Suprapubic skin (tissue), 4 donors: Measurements from ENCODE around the gene PIGQ.

Experiments used
- CTCF ChIP-seq, 2 donors: fragments of 200-600 bp in 1 of 2; fragments of 450-650 bp in 1 of 2; sonication (generic) in 1 of 2; IDR thresholded peaks; one replicate each; pipeline ENCODE4 v1.5.1; 2016 to 2019; ENCODE audit warnings: antibody characterized with exemption in 2 of 2, mild to moderate bottlenecking in 1 of 2, moderate library complexity in 1 of 2
- EP300 ChIP-seq: sonication (generic); formaldehyde crosslinking; IDR thresholded peaks from one replicate; pipeline ENCODE4 v1.6.1; 2017; ENCODE audit warnings: antibody characterized with exemption
- POLR2A ChIP-seq, 2 donors: fragments of 450-650 bp; IDR thresholded peaks; one replicate each; pipeline ENCODE4 v1.6.1; 2017; ENCODE audit warnings: antibody characterized with exemption in 2 of 2, mild to moderate bottlenecking in 2 of 2, moderate library complexity in 2 of 2
- POLR2AphosphoS5 ChIP-seq, 3 donors: sonication (generic); formaldehyde crosslinking; IDR thresholded peaks; one replicate each; pipeline ENCODE4 v1.6.1; 2017; ENCODE audit warnings: antibody characterized with exemption in 3 of 3

- TF ChIP-seq CTCF (IDR thresholded peaks at IDR 0.05) (no peak), POLR2AphosphoS5 (IDR thresholded peaks at IDR 0.05) (no peak), POLR2A (IDR thresholded peaks at IDR 0.05) (no peak), EP300 (no peak)
These were observed 38.2 kb upstream of the PIGQ start for GRCh38 chr16:531494-532125.
